Retinal pigment epithelial cell (primary cell): ENCODE measurements around the gene METTL5.

Experiments
- DNase-seq: peaks from one replicate; pipeline ENCODE4 v3.0.0-alpha.2; 2010; ENCODE audit warnings: low read depth
- H3K4me3 ChIP-seq: 2 replicates; pipeline ENCODE4 v1.5.1; 2011; ENCODE audit warnings: mild to moderate bottlenecking, low read length, control low read depth, moderate library complexity
- TF ChIP-seq, protein P1 (sequence below): conservative IDR thresholded peaks from 2 replicates; pipeline ENCODE4 v1.5.1; 2011; ENCODE audit warnings: low read depth, low read length, control low read depth, inconsistent platforms

Gene METTL5

DNA sequence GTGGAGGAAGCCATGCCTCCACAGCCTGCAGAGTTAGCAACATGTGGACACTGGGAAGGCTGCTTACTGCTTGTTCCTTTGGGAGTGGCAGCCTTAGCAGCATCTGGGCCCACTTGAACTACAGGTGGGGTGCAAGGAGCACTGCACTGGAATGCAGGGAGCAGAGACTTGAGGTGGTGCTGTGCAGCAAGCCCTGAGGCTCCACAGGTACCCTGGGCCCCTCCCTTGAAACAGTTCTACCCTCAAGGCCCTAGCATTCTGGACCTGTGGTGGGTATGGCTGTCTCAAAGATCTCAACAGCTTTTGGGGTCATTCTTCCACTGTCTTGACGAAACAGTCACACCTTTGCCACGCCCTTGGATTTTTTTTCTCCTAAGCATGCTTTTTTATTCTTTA, 16.0 kb upstream of the METTL5 start:
- TF ChIP-seq, protein P1, sequence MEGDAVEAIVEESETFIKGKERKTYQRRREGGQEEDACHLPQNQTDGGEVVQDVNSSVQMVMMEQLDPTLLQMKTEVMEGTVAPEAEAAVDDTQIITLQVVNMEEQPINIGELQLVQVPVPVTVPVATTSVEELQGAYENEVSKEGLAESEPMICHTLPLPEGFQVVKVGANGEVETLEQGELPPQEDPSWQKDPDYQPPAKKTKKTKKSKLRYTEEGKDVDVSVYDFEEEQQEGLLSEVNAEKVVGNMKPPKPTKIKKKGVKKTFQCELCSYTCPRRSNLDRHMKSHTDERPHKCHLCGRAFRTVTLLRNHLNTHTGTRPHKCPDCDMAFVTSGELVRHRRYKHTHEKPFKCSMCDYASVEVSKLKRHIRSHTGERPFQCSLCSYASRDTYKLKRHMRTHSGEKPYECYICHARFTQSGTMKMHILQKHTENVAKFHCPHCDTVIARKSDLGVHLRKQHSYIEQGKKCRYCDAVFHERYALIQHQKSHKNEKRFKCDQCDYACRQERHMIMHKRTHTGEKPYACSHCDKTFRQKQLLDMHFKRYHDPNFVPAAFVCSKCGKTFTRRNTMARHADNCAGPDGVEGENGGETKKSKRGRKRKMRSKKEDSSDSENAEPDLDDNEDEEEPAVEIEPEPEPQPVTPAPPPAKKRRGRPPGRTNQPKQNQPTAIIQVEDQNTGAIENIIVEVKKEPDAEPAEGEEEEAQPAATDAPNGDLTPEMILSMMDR, result no peak
- H3K4me3 ChIP-seq, result no peak overlapping the region

GRCh38 chr2:169839954-169840746, 15.4 kb upstream of the METTL5 start:
- H3K4me3 ChIP-seq, result no peak overlapping the region
- TF ChIP-seq, protein P1, result no peak
- no peak for DNase-seq

More for the DNA sequence above, 16.0 kb upstream of the METTL5 start:
- no peak for DNase-seq

GRCh38 chr2:169838743-169839489, 14.2 kb upstream of the METTL5 start:
- TF ChIP-seq, protein P1, result no peak
- DNase-seq, result no peak
- no peak overlapping the region for H3K4me3 ChIP-seq

DNA sequence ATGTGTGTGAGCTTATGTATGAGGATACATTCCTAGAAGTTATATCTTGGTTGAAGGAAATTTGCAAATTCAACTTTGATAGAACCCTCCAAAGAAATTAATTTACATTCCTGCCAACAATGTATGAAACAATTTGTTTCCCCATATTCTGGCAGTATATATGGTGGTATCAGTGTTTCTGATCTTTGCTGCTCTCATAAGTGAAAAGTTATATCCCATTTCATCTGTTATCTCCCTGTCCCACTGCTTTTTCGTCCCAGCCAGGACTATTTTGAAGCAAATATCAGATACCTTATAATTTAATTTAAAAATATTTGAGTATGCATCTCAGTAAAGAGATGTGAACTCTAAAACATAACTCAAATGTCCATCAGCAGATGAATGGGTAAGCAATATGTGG, 9.7 kb upstream of the METTL5 start:
- TF ChIP-seq, protein P1, result no peak

GRCh38 chr2:169828141-169828811, 3.6 kb upstream of the METTL5 start:
- H3K4me3 ChIP-seq, result peak overlapping the region; percentile 73
- DNase-seq, result no peak
- TF ChIP-seq, protein P1, result no peak

More for the DNA sequence above, 9.7 kb upstream of the METTL5 start:
- no peak overlapping the region for H3K4me3 ChIP-seq
- DNase-seq, result no peak

DNA sequence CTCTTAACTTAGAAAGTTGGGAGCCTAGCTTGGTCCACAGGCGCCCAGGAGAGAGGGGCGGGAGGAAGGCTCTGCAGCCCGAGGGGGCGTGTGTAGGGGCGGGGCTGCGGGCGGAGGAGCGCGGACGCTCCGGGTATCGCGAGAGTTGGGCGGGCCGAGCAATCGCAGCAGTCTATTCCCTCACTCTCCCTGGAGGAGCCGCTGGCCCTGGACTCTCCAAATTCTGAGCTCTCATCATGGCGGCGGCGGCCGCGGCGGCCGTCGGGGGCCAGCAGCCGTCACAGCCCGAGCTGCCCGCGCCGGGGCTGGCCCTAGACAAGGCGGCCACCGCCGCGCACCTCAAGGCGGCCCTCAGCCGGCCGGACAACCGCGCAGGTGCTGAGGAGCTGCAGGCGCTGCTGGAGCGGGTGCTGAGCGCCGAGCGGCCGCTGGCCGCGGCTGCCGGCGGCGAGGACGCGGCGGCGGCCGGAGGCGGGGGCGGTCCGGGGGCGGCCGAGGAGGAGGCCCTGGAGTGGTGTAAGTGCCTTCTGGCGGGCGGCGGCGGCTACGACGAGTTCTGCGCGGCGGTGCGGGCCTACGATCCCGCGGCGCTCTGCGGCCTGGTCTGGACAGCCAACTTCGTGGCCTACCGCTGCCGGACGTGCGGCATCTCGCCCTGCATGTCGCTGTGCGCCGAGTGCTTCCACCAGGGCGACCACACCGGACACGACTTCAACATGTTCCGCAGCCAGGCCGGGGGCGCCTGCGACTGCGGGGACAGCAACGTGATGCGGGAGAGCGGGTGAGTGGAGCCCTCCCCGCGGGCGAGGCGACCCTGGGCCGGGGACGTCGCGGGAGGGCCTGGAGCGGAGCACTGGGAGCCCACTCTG, 2.8 kb upstream of the METTL5 start, which contains the start of gene UBR3:
UBR3 (plus strand) TSS at position 183 of the 869 bp plus-strand sequence; CDS start at position 237, 54 bp downstream.
- DNase-seq, result peak; percentile 60
- TF ChIP-seq, protein P1, result no peak
- peak within 1 kb of the TSS; percentile 73 for H3K4me3 ChIP-seq
